Activated gamma-delta T cell (primary cell): ENCODE results near the gene CEACAM19.
A peak's percentile ranks its signal among the peaks of the same experiment; 100 is the strongest.

Experiments
- DNase-seq: peaks from one replicate; lab custom pipeline; 2025; lab: John Stamatoyannopoulos, UW

Gene CEACAM19

DNA sequence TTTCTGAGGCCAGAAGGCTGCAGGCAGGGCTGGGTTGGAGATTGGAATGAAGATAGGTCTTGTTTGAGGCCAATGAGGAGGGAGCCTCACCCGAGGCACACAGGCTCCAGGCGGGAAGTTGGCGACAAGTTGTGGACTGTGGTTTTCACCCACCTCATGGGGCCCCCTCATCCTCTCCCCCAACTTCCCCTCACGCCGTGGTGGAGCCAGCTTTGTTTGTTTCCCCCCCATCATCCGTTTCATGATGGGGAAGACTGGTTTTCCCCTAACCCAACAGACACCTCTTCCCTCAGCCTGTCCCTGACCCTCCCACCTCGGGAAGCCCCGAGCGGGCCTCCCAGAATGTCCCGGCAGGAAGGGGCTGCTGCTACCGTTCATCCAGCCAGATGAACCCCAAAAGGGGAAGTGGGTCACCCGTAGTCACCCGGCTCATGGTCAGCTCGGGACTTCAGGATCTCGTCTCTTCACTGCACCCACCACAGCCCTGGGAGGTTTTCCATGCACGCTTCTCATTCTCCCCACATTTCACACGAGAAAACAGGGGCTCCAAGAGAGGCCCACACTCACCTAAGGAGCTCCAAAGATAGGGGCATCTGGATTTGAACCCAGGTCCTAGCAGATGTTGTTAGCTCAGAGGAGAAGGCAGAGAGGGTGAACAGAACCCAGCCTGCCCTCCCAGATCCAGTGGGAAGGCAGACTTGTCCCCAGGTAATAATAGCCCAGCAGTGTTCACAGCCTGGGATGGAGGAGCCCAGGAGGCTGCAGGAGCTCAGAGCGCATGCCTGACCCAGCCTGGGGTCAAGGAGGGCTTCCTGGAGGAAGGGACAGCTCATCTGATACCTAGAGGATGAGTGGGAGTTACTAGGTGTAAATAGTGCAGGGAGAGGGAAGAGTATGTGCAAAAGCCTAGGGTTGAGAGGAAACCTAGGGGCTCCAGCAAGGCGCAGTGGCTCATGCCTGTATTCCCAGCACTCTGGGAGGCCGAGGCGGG lies 51.1 kb downstream of the CEACAM19 start:
- no peak for DNase-seq

DNA sequence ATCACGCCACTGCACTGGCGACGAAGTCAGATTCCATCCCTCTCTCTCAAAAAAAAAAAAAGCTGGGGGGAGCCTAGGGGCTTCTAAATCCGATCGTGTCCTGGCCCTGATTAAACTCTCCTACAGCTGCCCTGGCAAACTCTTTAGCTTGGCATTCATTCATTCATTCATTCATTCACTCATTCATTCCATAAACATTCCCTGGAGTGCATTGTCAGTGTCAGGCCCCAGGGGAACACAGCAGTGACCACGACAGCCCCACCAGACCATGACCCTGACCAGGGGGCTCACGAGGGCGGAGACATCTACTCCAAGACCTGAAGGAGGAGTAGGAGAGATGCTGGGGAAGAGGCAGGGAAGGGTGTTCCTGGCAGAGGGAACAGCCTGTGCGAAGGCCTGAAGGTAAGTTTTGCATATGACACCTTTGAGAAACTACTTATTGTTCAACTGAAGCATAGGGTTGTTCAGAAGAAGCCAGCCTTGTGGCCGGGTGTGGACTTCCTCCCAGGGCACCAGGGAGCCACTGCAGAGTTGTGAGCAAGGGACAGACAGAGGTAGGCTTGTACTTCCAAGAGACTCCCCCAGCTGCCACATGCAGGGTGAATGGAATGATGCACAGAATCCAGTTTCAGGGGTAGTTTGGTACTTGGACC lies 52.1 kb downstream of the CEACAM19 start:
- DNase-seq, result no peak

DNA sequence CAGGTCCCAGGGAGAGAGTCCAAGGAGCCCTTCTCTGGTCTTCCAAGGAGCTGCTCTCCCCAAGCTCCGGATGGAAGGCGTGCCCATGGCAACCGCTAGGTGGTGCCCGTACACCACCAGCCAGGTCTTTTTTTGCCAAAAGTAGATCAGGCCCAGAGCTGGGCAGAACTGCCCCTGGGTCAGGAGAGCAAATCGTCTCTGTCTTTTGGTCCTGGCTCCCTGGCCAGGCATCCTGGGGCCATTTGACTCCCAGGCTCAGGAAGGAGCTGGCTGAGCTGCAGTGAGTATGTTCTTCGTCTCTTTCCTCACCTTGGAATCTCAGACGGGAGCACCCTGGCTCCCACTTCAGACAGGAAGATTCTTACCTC lies 52.7 kb downstream of the CEACAM19 start:
- DNase-seq, result peak; percentile 34

- no peak for DNase-seq
These were observed 54.0 kb downstream of the CEACAM19 start for GRCh38 chr19:44725251-44725650.

DNA sequence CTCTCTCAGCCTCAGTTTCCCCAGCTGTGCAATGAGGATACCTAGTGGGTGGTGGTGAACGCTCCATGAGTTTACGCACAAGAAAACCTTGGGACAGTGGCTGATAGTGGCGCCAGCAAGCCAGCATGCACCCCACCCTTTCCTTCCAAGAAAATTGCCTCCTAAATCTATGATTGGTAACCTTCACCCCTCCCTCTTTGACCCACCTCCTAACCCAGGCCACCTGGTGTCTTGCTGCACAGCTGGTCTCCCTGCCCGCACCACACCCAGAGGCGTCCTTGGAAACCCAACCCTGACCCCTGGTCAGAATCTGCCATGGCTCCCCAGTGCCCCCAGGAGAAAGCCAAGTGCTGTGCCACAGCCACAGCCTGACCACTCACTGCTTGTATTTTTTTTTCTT lies 54.4 kb downstream of the CEACAM19 start:
- no peak for DNase-seq

- no peak for DNase-seq
These were observed 55.2 kb downstream of the CEACAM19 start for GRCh38 chr19:44726465-44726864.

DNA sequence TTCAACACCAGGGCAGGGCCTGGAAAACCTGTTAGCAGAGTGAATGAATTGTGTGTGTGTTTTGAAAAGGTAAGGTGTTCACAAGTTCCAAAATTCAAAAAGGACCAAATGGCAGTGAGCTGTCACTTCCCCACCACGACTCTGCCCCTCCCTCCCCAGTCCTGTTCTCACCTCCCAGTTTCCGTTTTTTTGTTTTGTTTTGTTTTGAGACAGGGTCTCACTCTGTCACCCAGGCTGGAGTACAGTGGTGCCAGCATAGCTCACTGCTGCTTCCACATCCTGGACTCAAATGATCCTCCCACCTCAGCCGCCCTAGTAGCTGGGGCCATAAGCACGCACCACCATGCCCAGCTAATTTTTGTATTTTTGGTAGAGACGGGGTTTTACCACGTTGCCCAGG lies 56.9 kb downstream of the CEACAM19 start:
- DNase-seq, result no peak

DNA sequence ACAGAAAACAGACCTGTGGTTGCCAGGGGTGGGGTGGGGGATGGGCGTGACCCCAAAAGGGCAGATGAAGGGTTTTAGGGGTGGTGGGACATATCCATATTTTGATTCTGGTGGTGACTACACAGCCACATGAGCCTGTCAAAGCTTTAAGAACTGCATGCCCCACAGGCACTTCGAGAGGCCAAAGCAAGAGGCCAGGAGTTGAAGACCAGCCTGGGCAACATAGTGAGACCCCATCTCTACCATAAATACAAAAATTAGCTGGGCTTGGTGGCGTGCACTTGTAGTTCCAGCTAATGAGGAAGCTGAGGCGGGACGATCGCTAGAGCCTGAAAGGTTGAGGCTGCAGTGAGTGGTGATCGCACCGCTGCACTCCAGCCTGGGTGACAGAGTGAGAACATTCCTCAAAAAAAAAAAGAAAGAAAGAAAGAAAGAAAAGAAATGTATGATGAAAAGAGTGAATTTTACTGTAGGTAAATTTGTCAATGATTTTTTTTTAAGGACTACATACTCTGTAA lies 58.3 kb downstream of the CEACAM19 start:
- DNase-seq, result no peak

DNA sequence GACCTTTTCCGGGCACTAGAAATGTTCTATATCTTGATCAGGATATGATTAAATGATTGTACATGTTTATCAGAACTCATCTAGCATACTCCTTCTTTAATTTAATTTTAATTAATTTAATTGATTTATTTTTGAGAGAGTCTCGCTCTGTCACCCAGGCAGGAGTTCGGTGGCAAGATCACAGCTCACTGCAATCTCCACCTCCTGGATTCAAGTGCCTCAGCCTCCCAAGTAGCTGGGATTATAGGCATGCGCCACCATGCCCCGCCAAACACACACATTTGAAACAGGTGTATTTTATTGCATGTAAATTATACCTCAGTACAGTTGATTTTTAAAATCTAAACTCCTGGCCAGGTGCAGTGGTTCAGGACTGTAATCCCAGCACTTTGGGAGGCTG lies 59.8 kb downstream of the CEACAM19 start:
- no peak for DNase-seq

DNA sequence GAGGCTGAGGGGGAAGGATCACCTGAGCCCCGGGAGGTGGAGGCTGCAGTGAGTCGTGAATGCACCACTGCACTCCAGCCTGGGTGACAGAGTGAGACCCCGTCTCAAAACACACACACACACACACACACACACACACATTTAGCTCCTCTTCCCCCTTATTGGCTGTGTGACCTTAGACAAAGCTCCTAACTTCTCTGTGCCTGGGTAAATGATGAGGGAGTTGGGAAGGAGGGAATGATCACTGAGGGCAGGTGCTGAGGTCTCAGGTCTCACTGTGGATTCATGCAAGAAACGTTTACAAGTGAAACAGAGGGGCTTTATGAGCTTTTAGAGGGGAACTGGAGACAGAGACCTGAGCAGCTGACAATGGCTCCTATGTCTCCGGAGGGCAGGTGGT lies 60.3 kb downstream of the CEACAM19 start:
- DNase-seq, result no peak

- DNase-seq, result no peak
These were observed 61.1 kb downstream of the CEACAM19 start for GRCh38 chr19:44732235-44733014.
